Lower lobe of right lung (tissue), 2 donors: Measurements from ENCODE around the gene COLEC11. TPM values are rescaled to one million over a fixed set of nuclear protein-coding genes. Genes with fewer than 3 reads are reported as not detected.

Experiments used
- ATAC-seq, 2 donors: fragments of 200-7000 bp; cut with Tn5 transposase; one replicate each; pipeline ENCODE4 v1.9.1; 2020 to 2022; ENCODE audit warnings: mild to moderate bottlenecking in 2 of 2, moderate library complexity in 2 of 2
- DNase-seq: peaks from one replicate; pipeline ENCODE4 v3.0.0-alpha.2; 2020
- H3K27ac ChIP-seq: fragments of 200-600 bp; one replicate; pipeline ENCODE4 v1.8.0; 2022
- H3K27me3 ChIP-seq: fragments of 200-600 bp; one replicate; pipeline ENCODE4 v1.8.0; 2022; ENCODE audit warnings: low read depth
- H3K36me3 ChIP-seq: fragments of 200-600 bp; one replicate; pipeline ENCODE4 v1.8.0; 2022; ENCODE audit warnings: mild to moderate bottlenecking
- H3K4me1 ChIP-seq: fragments of 200-600 bp; one replicate; pipeline ENCODE4 v1.8.0; 2022
- H3K4me3 ChIP-seq: fragments of 200-600 bp; one replicate; pipeline ENCODE4 v1.8.0; 2022; ENCODE audit warnings: mild to moderate bottlenecking
- H3K9me3 ChIP-seq: fragments of 200-600 bp; one replicate; pipeline ENCODE4 v1.8.0; 2022
- CTCF ChIP-seq: fragments of 200-600 bp; IDR thresholded peaks from one replicate; pipeline ENCODE4 v1.8.0; 2022; ENCODE audit warnings: antibody characterized with exemption, mild to moderate bottlenecking
- intact Hi-C: fragments of 100-400 bp; cut with DNase I; formaldehyde crosslinking; loops from one replicate; pipeline ENCODE4 v1.11.0; 2022
- total RNA-seq: library from RNA; stranded (reverse); fragmentation: NEBNext Ultra II Directional; extraction: Animal tissue kit (Norgen Biotek cat#: 25700); gene quantifications from one replicate; pipeline ENCODE4 v1.2.1, GENCODE V29; 2021
- donor health status: DM: no; HTN: yes; CAD: no; lungs with severe emphysema.

COLEC11 gene
- total RNA-seq, 1 donor from 2014 or later: 0.30 TPM

GRCh38 chr2:3679616-3680393 is 84.9 kb downstream of the COLEC11 start:
- intact Hi-C loops: no loop called here

GRCh38 chr2:3680548-3681345 is 85.8 kb downstream of the COLEC11 start:
- peaks cover 8% of the 10 kb centered on the region for H3K27me3 ChIP-seq
- H3K4me3 ChIP-seq: no peak overlapping the region
- no peaks in the 10 kb centered on the region for H3K36me3 ChIP-seq
- H3K27ac ChIP-seq: no peak overlapping the region
- H3K9me3 ChIP-seq: no peaks in the 10 kb centered on the region
- ATAC-seq: no peak
- no peak for DNase-seq
- intact Hi-C loops: no loop called here
- no peaks in the 10 kb centered on the region for H3K4me1 ChIP-seq
- TF ChIP-seq CTCF: no peak

More at GRCh38 chr2:3679616-3680393, 84.9 kb downstream of the COLEC11 start:
- Histone ChIP-seq H3K27ac (no peak overlapping the region), H3K4me1 (no peaks in the 10 kb centered on the region), H3K4me3 (no peak overlapping the region), H3K9me3 (no peaks in the 10 kb centered on the region), H3K36me3 (no peaks in the 10 kb centered on the region), H3K27me3 (peaks cover 8% of the 10 kb centered on the region)
- DNase-seq: no peak
- ATAC-seq: no peak
- no peak for TF ChIP-seq CTCF

GRCh38 chr2:3681625-3682024 is 86.7 kb downstream of the COLEC11 start:
- ATAC-seq (no peak), DNase-seq (no peak)
- Histone ChIP-seq H3K9me3 (no peaks in the 10 kb centered on the region), H3K4me1 (no peaks in the 10 kb centered on the region), H3K27ac (no peak overlapping the region), H3K27me3 (peaks cover 8% of the 10 kb centered on the region), H3K4me3 (no peak overlapping the region), H3K36me3 (no peaks in the 10 kb centered on the region)
- intact Hi-C loops: no loop called here
- TF ChIP-seq CTCF: no peak

GRCh38 chr2:3682811-3683210 is 87.9 kb downstream of the COLEC11 start:
- ATAC-seq: no peak
- H3K27ac ChIP-seq: no peak overlapping the region
- no peaks in the 10 kb centered on the region for H3K36me3 ChIP-seq
- no peak for TF ChIP-seq CTCF
- no peak overlapping the region for H3K4me3 ChIP-seq
- intact Hi-C loops: no loop called here
- H3K4me1 ChIP-seq: no peaks in the 10 kb centered on the region
- DNase-seq: no peak
- H3K9me3 ChIP-seq: no peaks in the 10 kb centered on the region
- H3K27me3 ChIP-seq: peaks cover 3% of the 10 kb centered on the region

GRCh38 chr2:3683748-3684454 is 89.0 kb downstream of the COLEC11 start:
- ATAC-seq: peak in 1 of 2 donors; percentile 78

More at GRCh38 chr2:3683748-3684454, 89.0 kb downstream of the COLEC11 start:
- no peaks in the 10 kb centered on the region for H3K9me3 ChIP-seq
- no peaks in the 10 kb centered on the region for H3K36me3 ChIP-seq
- H3K27me3 ChIP-seq: no peaks in the 10 kb centered on the region
- no peak for TF ChIP-seq CTCF
- H3K4me3 ChIP-seq: no peak overlapping the region
- H3K27ac ChIP-seq: no peak overlapping the region
- intact Hi-C loops: no loop called here
- H3K4me1 ChIP-seq: no peaks in the 10 kb centered on the region
- no peak for DNase-seq
